H1 (cell line): ENCODE data around the gene PDE4D. TPM values are rescaled to one million over a fixed set of nuclear protein-coding genes. Genes with fewer than 3 reads are reported as not detected.

ENCODE experiments used
- CTCF ChIA-PET: fragments of 300-600 bp; sonication (Branson Sonifier 250); formaldehyde crosslinking; loops from one replicate; lab custom pipeline; 2021; ENCODE audit not compliant: partially characterized antibody; lab: Charles Lee
- POLR2A ChIA-PET: fragments of 300-600 bp; sonication (Branson Sonifier 250); formaldehyde crosslinking; loops from one replicate; lab custom pipeline; 2021; ENCODE audit warnings: inconsistent platforms; ENCODE audit not compliant: partially characterized antibody; lab: Charles Lee
- DNase-seq, 2 experiments: peaks; one replicate each; pipeline versions ENCODE4 v3.0.0 to v3.0.0-alpha.2; 2010 to 2022; ENCODE audit warnings: low spot score in 2 of 2, low read depth in 1 of 2, mixed read lengths in 1 of 2
- FAIRE-seq: peaks from 2 replicates; lab custom pipeline; 2011; peaks lifted over from hg19 to GRCh38; lab: Jason Lieb, UNC
- H2AFZ ChIP-seq: 2 replicates; pipeline ENCODE4 v1.8.1; 2012; ENCODE audit warnings: low read length, inconsistent platforms
- H2AK5ac ChIP-seq: 2 replicates; pipeline ENCODE4 v1.6.1; 2013; ENCODE audit warnings: low read depth, low read length
- H2BK120ac ChIP-seq: replicated peaks from 2 replicates; pipeline ENCODE3; 2013; ENCODE audit warnings: low read depth, low read length, inconsistent platforms
- H2BK12ac ChIP-seq: 2 replicates; pipeline ENCODE4 v1.6.1; 2013; ENCODE audit warnings: low read depth, low read length
- H2BK15ac ChIP-seq: 2 replicates; pipeline ENCODE4 v1.6.1; 2013; ENCODE audit warnings: low read length
- H2BK20ac ChIP-seq: 2 replicates; pipeline ENCODE4 v1.6.1; 2013; ENCODE audit warnings: low read length
- H2BK5ac ChIP-seq: 2 replicates; pipeline ENCODE4 v1.6.1; 2013; ENCODE audit warnings: low read depth, low read length
- H3K14ac ChIP-seq: 2 replicates; pipeline ENCODE4 v1.6.1; 2013; ENCODE audit warnings: inconsistent platforms; ENCODE audit not compliant: insufficient read length
- H3K18ac ChIP-seq: 2 replicates; pipeline ENCODE4 v1.6.1; 2013; ENCODE audit warnings: low read length; ENCODE audit errors: extremely low read depth
- H3K23ac ChIP-seq: 2 replicates; pipeline ENCODE4 v1.6.1; 2013; ENCODE audit warnings: inconsistent platforms; ENCODE audit not compliant: insufficient read length
- H3K23me2 ChIP-seq: 2 replicates; pipeline ENCODE4 v1.6.1; 2013; ENCODE audit warnings: low read depth, low read length
- H3K27ac ChIP-seq: 2 replicates; pipeline ENCODE4 v1.6.1; 2011; ENCODE audit warnings: low read depth, low read length, inconsistent platforms
- H3K27me3 ChIP-seq, 4 experiments: replicated peaks in 1 of 4; 1 replicate in 1 of 4; 2 replicates in 3 of 4; pipeline versions ENCODE4 v1.6.1 to v1.8.1; 2011 to 2013; ENCODE audit warnings: low read length in 3 of 4, mild to moderate bottlenecking in 3 of 4, inconsistent platforms in 2 of 4, mixed read lengths in 2 of 4, moderate library complexity in 1 of 4; ENCODE audit not compliant: control insufficient read depth in 3 of 4, insufficient read depth in 3 of 4; ENCODE audit errors: extremely low read depth in 1 of 4
- H3K36me3 ChIP-seq, 4 experiments: 2 replicates each; pipeline versions ENCODE4 v1.6.1 to v1.8.1; 2011 to 2013; ENCODE audit warnings: mild to moderate bottlenecking in 4 of 4, low read length in 3 of 4, moderate library complexity in 2 of 4, control low read depth in 1 of 4, inconsistent platforms in 1 of 4; ENCODE audit not compliant: insufficient read depth in 4 of 4, control insufficient read depth in 2 of 4
- H3K4ac ChIP-seq: replicated peaks from 2 replicates; pipeline ENCODE3; 2013; ENCODE audit warnings: low read length, low read depth, mixed read lengths, inconsistent platforms; ENCODE audit not compliant: insufficient read length
- H3K4me1 ChIP-seq, 4 experiments: replicated peaks in 1 of 4; 1 replicate in 1 of 4; 2 replicates in 3 of 4; pipeline versions ENCODE4 v1.6.1 to v1.8.1; 2011 to 2013; ENCODE audit warnings: low read length in 3 of 4, inconsistent platforms in 2 of 4, mixed read lengths in 1 of 4; ENCODE audit not compliant: insufficient read depth in 4 of 4, control insufficient read depth in 3 of 4
- H3K4me2 ChIP-seq, 2 experiments: 2 replicates each; pipeline versions ENCODE4 v1.6.1 to v1.8.1; 2011 to 2013; ENCODE audit warnings: low read depth in 2 of 2, low read length in 2 of 2, control low read depth in 1 of 2, inconsistent platforms in 1 of 2, mild to moderate bottlenecking in 1 of 2; ENCODE audit not compliant: insufficient read depth in 1 of 2
- H3K4me3 ChIP-seq, 4 experiments: fragments of 200-600, 300-600 bp in 1 of 4; sonication (generic), shearing (Covaris generic), sonication (Bioruptor Twin) in 1 of 4; 2 replicates each; pipeline versions ENCODE4 v1.5.1 to v1.8.1; 2011 to 2016; ENCODE audit warnings: low read length in 4 of 4, low read depth in 3 of 4, control low read depth in 2 of 4, inconsistent platforms in 2 of 4, mild to moderate bottlenecking in 2 of 4, mixed read lengths in 1 of 4, moderate library complexity in 1 of 4; ENCODE audit not compliant: insufficient read depth in 2 of 4; ENCODE audit errors: extremely low read depth in 1 of 4
- H3K56ac ChIP-seq: replicated peaks from 2 replicates; pipeline ENCODE3; 2013; ENCODE audit warnings: low read depth, mild to moderate bottlenecking, mixed read lengths, low read length, inconsistent platforms; ENCODE audit not compliant: insufficient read length
- H3K79me1 ChIP-seq: 2 replicates; pipeline ENCODE4 v1.6.1; 2013; ENCODE audit warnings: low read depth, low read length, control low read depth
- H3K79me2 ChIP-seq, 2 experiments: 2 replicates each; pipeline versions ENCODE4 v1.6.1 to v1.8.1; 2012 to 2013; ENCODE audit warnings: low read length in 2 of 2, mild to moderate bottlenecking in 2 of 2, inconsistent platforms in 1 of 2; ENCODE audit not compliant: insufficient read depth in 2 of 2, control insufficient read depth in 1 of 2
- H3K9ac ChIP-seq, 4 experiments: replicated peaks in 1 of 4; 1 replicate in 1 of 4; 2 replicates in 3 of 4; pipeline versions ENCODE4 v1.6.1 to v1.8.1; 2011 to 2013; ENCODE audit warnings: low read depth in 3 of 4, low read length in 3 of 4, control low read depth in 2 of 4, mild to moderate bottlenecking in 2 of 4, moderate library complexity in 2 of 4, inconsistent platforms in 1 of 4; ENCODE audit errors: extremely low read depth in 1 of 4
- H3K9me3 ChIP-seq, 2 experiments: 2 replicates each; pipeline versions ENCODE4 v1.6.1 to v1.8.1; 2012 to 2013; ENCODE audit warnings: mild to moderate bottlenecking in 2 of 2, moderate library complexity in 2 of 2, control low read depth in 1 of 2, inconsistent platforms in 1 of 2, low read depth in 1 of 2, low read length in 1 of 2, mixed read lengths in 1 of 2; ENCODE audit not compliant: insufficient read depth in 2 of 2
- H4K20me1 ChIP-seq, 2 experiments: replicated peaks in 1 of 2; 2 replicates each; pipeline versions ENCODE3 to v1.8.1; 2011 to 2013; ENCODE audit warnings: inconsistent platforms in 2 of 2, low read length in 2 of 2, mild to moderate bottlenecking in 1 of 2; ENCODE audit not compliant: insufficient read depth in 2 of 2, control insufficient read depth in 1 of 2
- H4K5ac ChIP-seq: 2 replicates; pipeline ENCODE4 v1.6.1; 2013; ENCODE audit warnings: low read length, low read depth, mixed read lengths, inconsistent platforms; ENCODE audit not compliant: insufficient read length
- H4K8ac ChIP-seq: 2 replicates; pipeline ENCODE4 v1.8.0; 2013; ENCODE audit warnings: mild to moderate bottlenecking, moderate library complexity, low read length, inconsistent platforms; ENCODE audit not compliant: insufficient read depth; ENCODE audit errors: extremely low read depth
- H4K91ac ChIP-seq: replicated peaks from 2 replicates; pipeline ENCODE3; 2013; ENCODE audit warnings: low read length, mixed read lengths, inconsistent platforms; ENCODE audit not compliant: insufficient read length
- CHD1 ChIP-seq: IDR thresholded peaks from 2 replicates; pipeline ENCODE4 v1.6.1; 2012; ENCODE audit warnings: low read depth, low read length, improper control_type of control experiment
- JUND ChIP-seq: IDR thresholded peaks from 2 replicates; pipeline ENCODE4 v1.6.1; 2011; ENCODE audit warnings: mild to moderate bottlenecking, improper control_type of control experiment, low read length
- MAFK ChIP-seq: IDR thresholded peaks from 2 replicates; pipeline ENCODE4 v1.6.1; 2012; ENCODE audit warnings: low read depth, mild to moderate bottlenecking, improper control_type of control experiment, low read length
- RBBP5 ChIP-seq: IDR thresholded peaks from 2 replicates; pipeline ENCODE4 v1.7.1; 2012; ENCODE audit warnings: low read depth, mild to moderate bottlenecking, inconsistent platforms, low read length, moderate library complexity, borderline replicate concordance
- RXRA ChIP-seq: IDR thresholded peaks from 2 replicates; pipeline ENCODE4 v1.6.1; 2011; ENCODE audit warnings: low read depth, mild to moderate bottlenecking, low read length, moderate library complexity; ENCODE audit not compliant: insufficient read depth
- SRF ChIP-seq: IDR thresholded peaks from 2 replicates; pipeline ENCODE4 v1.6.1; 2011; ENCODE audit warnings: mild to moderate bottlenecking, low read depth, low read length, moderate library complexity
- TAF7 ChIP-seq: optimal IDR thresholded peaks from 2 replicates; pipeline ENCODE3; 2011; ENCODE audit warnings: low read depth, mild to moderate bottlenecking, inconsistent platforms, low read length, moderate library complexity, borderline replicate concordance
- ZNF274 ChIP-seq: IDR thresholded peaks from 2 replicates; pipeline ENCODE4 v1.7.0; 2012; ENCODE audit warnings: low read length, borderline replicate concordance; ENCODE audit errors: extremely low read depth
- WGBS, 2 experiments: shearing (Covaris generic) in 1 of 2; methylation state at CpG; one replicate each; pipeline versions ENCODE4 v1.1.6 to v1.1.7; 2013 to 2015; ENCODE audit warnings: low lambda C conversion rate in 2 of 2, mixed read lengths in 2 of 2, inconsistent platforms in 1 of 2, low coverage in 1 of 2, missing lambda C conversion rate in 1 of 2; ENCODE audit not compliant: insufficient replicate concordance in 2 of 2, insufficient coverage in 1 of 2, insufficient read length in 1 of 2; ENCODE audit errors: extremely low coverage in 1 of 2, missing lambda C conversion rate in 1 of 2; 5-methylcytosine and 5-hydroxymethylcytosine counted together
- polyA plus RNA-seq, 7 experiments: library from polyadenylated mRNA; depleted of rRNA in 3 of 7; stranded (reverse) in 5 of 7; unstranded in 2 of 7; fragments of >200 nt in 5 of 7; fragments of 200-250 nt in 2 of 7; gene quantifications; 1 replicate in 5 of 7; 2 replicates in 1 of 7; 4 replicates in 1 of 7; pipeline versions ENCODE4 v1.2.1 to v1.2.3, GENCODE V29; 2011 to 2013; ENCODE audit warnings: missing spikeins in 2 of 7, mixed read lengths in 2 of 7
- total RNA-seq: library from RNA; stranded (reverse); fragmentation: NEBNext Ultra II Directional; extraction: Animal tissue kit (Norgen Biotek cat#: 25700); gene quantifications from 2 replicates; pipeline ENCODE4 v1.2.1, GENCODE V29; 2021

PDE4D gene
- total and polyA plus RNA-seq, 2 of the 8 experiments (the other 6 are each of a cell fraction or from before 2014, with no cell fraction given), result 2.3 to 3.7 TPM

DNA sequence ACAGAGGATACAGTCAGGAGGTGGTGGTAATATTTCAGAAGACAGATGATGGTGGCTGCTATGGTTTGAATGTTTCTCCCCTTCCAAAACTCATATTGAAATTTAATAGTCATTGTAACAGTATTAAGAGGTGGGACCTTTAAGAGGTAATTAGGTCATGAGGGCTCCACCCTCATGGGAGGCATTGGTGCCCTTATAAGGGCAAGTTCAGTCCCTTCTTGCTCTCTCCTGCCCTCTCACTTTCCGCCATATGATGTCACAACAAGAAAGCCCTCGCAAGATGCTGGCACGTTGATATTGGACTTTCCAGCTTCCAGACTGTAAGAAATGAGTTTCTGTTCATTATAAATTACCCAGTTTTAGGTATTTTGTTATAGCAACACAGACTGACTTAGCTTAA, 274.9 kb downstream of the PDE4D start:
- no peak overlapping the region for H3K56ac ChIP-seq
- no peak overlapping the region for H3K4me3 ChIP-seq
- H2AFZ ChIP-seq, result no peak overlapping the region
- no peak overlapping the region for H3K9ac ChIP-seq
- H3K4ac ChIP-seq, result no peak overlapping the region
- ChIA-PET POLR2A (no interaction called here), CTCF (no interaction called here)
- no peaks in the 10 kb centered on the region for H3K36me3 ChIP-seq
- no peak overlapping the region for H3K27ac ChIP-seq
- no peak overlapping the region for H4K8ac ChIP-seq
- H2BK12ac ChIP-seq, result no peak overlapping the region
- FAIRE-seq, result no peak
- no peak for TF ChIP-seq JUND
- TF ChIP-seq ZNF274, result no peak
- TF ChIP-seq RXRA, result no peak
- TF ChIP-seq TAF7, result no peak
- no peak for TF ChIP-seq CHD1
- no peak for TF ChIP-seq MAFK
- TF ChIP-seq RBBP5, result no peak
- TF ChIP-seq SRF, result peak; percentile 81
- TF ChIP-seq, all 59 proteins: peak for 1
- no peak overlapping the region for H3K14ac ChIP-seq
- no peak overlapping the region for H2BK20ac ChIP-seq
- H3K23ac ChIP-seq, result no peak overlapping the region
- H3K4me2 ChIP-seq, result no peak overlapping the region
- no peaks in the 10 kb centered on the region for H4K20me1 ChIP-seq
- no peak overlapping the region for H2BK5ac ChIP-seq
- 97% methylated on average over 3 of the region's 3 CpGs; no CpG with 5 or more reads in 1 of the 2 experiments for WGBS, 2 experiments
- H3K27me3 ChIP-seq, result peaks cover 0 to 1% (median 0%) of the 10 kb centered on the region in 4 experiments; a peak in 1 of 7 replicates
- H3K79me2 ChIP-seq, result no peaks in the 10 kb centered on the region
- peaks cover 0 to 7% (median 0%) of the 10 kb centered on the region in 4 experiments; a peak in 1 of 7 replicates for H3K4me1 ChIP-seq
- H3K23me2 ChIP-seq, result no peaks in the 10 kb centered on the region
- H3K9me3 ChIP-seq, result no peaks in the 10 kb centered on the region
- H2BK15ac ChIP-seq, result no peak overlapping the region
- H4K5ac ChIP-seq, result no peak overlapping the region
- no peak overlapping the region for H4K91ac ChIP-seq
- H3K18ac ChIP-seq, result no peak overlapping the region
- no peak overlapping the region for H2AK5ac ChIP-seq
- no peak overlapping the region for H2BK120ac ChIP-seq
- H3K79me1 ChIP-seq, result no peaks in the 10 kb centered on the region
- DNase-seq, result no peak
